ENCODE measurements around the gene TRMT112. TPM values are rescaled to one million over a fixed set of nuclear protein-coding genes. Genes with fewer than 3 reads are reported as not detected.
"Not testable (repeated sequence)": the region's sequence is repeated elsewhere in the genome, so short reads cannot be mapped to it uniquely, and the experiment has no call there.

The TRMT112 gene
- total and polyA plus RNA-seq, 2 of the 8 experiments (the other 6 are each of a cell fraction or from before 2014, with no cell fraction given) = 300 to 650 TPM

DNA sequence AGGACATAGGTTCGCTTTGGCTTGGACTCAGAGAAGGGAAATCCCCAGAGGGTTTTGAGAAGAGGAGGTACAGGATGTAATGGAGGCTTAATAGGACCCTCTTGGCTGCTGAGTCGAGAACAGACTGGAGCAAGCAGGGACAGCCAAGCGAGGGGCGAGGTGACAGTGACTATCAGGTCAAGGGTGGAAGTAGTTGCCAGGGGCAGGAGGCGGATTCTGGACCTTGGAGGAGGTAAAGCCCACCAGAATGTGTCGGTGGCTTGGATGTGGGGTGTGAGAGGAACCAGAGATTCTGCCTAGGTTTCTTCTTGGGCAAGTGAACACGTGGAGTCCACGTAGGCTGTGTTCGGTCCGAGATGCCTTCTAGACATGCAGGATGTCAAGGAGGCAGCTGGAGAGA is 4.4 kb downstream of the TRMT112 start (continued):
- TF ChIP-seq CTCF (IDR thresholded peaks at IDR 0.05; ENCODE audit: control extremely low read depth in 1 of 3, insufficient read depth in 1 of 3, low read depth in 1 of 3, low read length in 3 of 3) = no peak
- no peak for TF ChIP-seq POU5F1 (IDR thresholded peaks at IDR 0.05; ENCODE audit: low read depth, low read length)
- TF ChIP-seq PHF8 (conservative IDR thresholded peaks at IDR 0.05; ENCODE audit: low read depth, low read length) = no peak
- no peak for TF ChIP-seq ASH2L (IDR thresholded peaks at IDR 0.05; ENCODE audit: low read length)
- no peak for TF ChIP-seq KDM5A (IDR thresholded peaks at IDR 0.05; ENCODE audit: low read length)
- TF ChIP-seq BRCA1 (IDR thresholded peaks at IDR 0.05; ENCODE audit: low read depth, low read length) = no peak
- TF ChIP-seq SUZ12 (IDR thresholded peaks at IDR 0.05; ENCODE audit: low read length) = no peak

GRCh38 chr11:64307795-64308194 is 9.6 kb downstream of the TRMT112 start:
- not testable (repeated sequence) for H3K18ac ChIP-seq (ENCODE audit: extremely low read depth, low read length); FAIRE-seq; H2BK20ac ChIP-seq (ENCODE audit: low read length); H3K4me3 ChIP-seq (ENCODE audit: extremely low read depth in 1 of 4, insufficient read depth in 2 of 4, low read depth in 3 of 4, low read length in 4 of 4); H2BK5ac ChIP-seq (ENCODE audit: low read depth, low read length); H3K23ac ChIP-seq (ENCODE audit: insufficient read length); H4K8ac ChIP-seq (ENCODE audit: extremely low read depth, insufficient read depth, low read length); H2BK12ac ChIP-seq (ENCODE audit: low read depth, low read length); DNase-seq (ENCODE audit: low read depth in 1 of 2, low spot score in 2 of 2); H4K20me1 ChIP-seq (replicated peaks in 1 of 2; ENCODE audit: control insufficient read depth in 1 of 2, insufficient read depth in 2 of 2, low read length in 2 of 2); H4K5ac ChIP-seq (ENCODE audit: insufficient read length, low read depth, low read length); H3K14ac ChIP-seq (ENCODE audit: insufficient read length); H3K4me2 ChIP-seq (ENCODE audit: insufficient read depth in 1 of 2, low read depth in 2 of 2, low read length in 2 of 2); H2AK5ac ChIP-seq (ENCODE audit: low read depth, low read length); H3K56ac ChIP-seq (replicated peaks; ENCODE audit: insufficient read length, low read depth, low read length); H3K9me3 ChIP-seq (ENCODE audit: insufficient read depth in 2 of 2, low read depth in 1 of 2, low read length in 1 of 2); H3K9ac ChIP-seq (replicated peaks in 1 of 4; ENCODE audit: extremely low read depth in 1 of 4, low read depth in 3 of 4, low read length in 3 of 4); H3K27me3 ChIP-seq (replicated peaks in 1 of 4; ENCODE audit: control insufficient read depth in 3 of 4, extremely low read depth in 1 of 4, insufficient read depth in 3 of 4, low read length in 3 of 4); H2BK120ac ChIP-seq (replicated peaks; ENCODE audit: low read depth, low read length); H3K36me3 ChIP-seq (ENCODE audit: control insufficient read depth in 2 of 4, insufficient read depth in 4 of 4, low read length in 3 of 4); H3K23me2 ChIP-seq (ENCODE audit: low read depth, low read length); H3K4ac ChIP-seq (replicated peaks; ENCODE audit: insufficient read length, low read depth, low read length); H3K27ac ChIP-seq (ENCODE audit: low read depth, low read length); H4K91ac ChIP-seq (replicated peaks; ENCODE audit: insufficient read length, low read length); H2BK15ac ChIP-seq (ENCODE audit: low read length); H2AFZ ChIP-seq (ENCODE audit: low read length)
- WGBS, 2 experiments (ENCODE audit: extremely low coverage in 1 of 2, insufficient coverage in 1 of 2, insufficient read length in 1 of 2, insufficient replicate concordance in 2 of 2, low coverage in 1 of 2, low lambda C conversion rate in 2 of 2, missing lambda C conversion rate in 1 of 2) = 98% methylated on average over 5 of the region's 5 CpGs; no CpG with 5 or more reads in 1 of the 2 experiments
- ChIA-PET CTCF (ENCODE audit: partially characterized antibody) (interaction anchor here (0.6 to 20.8 kb wide), 3 partner anchors 15 to 252 kb away, joined by 4 to 614 read pairs (median 4); partner anchors contain the start of gene CCDC88B), POLR2A (ENCODE audit: partially characterized antibody) (interaction anchor here (0.6 to 3.9 kb wide), 3 partner anchors 9 to 62 kb away, joined by 3 to 24 read pairs (median 3); partner anchors contain the start of genes PRDX5 and TRMT112)
- peaks cover 0 to 21% of the 10 kb centered on the region in 2 experiments; a peak in 2 of 4 replicates for H3K79me2 ChIP-seq (ENCODE audit: control insufficient read depth in 1 of 2, insufficient read depth in 2 of 2, low read length in 2 of 2)
- H3K4me1 ChIP-seq (replicated peaks in 1 of 4; ENCODE audit: control insufficient read depth in 3 of 4, insufficient read depth in 4 of 4, low read length in 3 of 4) = peaks cover 3 to 14% (median 12%) of the 10 kb centered on the region in 4 experiments; a peak in 6 of 7 replicates
- H3K79me1 ChIP-seq (ENCODE audit: low read depth, low read length) = peaks cover 13% of the 10 kb centered on the region; the same call in 1 of the 2 replicates
